GM12875 (cell line): Measurements from ENCODE around the gene CCNY.

Source experiments
- H3K4me3 ChIP-seq: one replicate; pipeline ENCODE4 v1.5.1; 2011; ENCODE audit warnings: low read depth, low read length, control low read depth
- TF ChIP-seq, protein P1 (sequence below): IDR thresholded peaks from 2 replicates; pipeline ENCODE4 v1.5.1; 2011; ENCODE audit warnings: low read depth, mild to moderate bottlenecking, control low read depth, inconsistent platforms, low read length, moderate library complexity, borderline replicate concordance; ENCODE audit not compliant: insufficient read depth

CCNY gene

DNA sequence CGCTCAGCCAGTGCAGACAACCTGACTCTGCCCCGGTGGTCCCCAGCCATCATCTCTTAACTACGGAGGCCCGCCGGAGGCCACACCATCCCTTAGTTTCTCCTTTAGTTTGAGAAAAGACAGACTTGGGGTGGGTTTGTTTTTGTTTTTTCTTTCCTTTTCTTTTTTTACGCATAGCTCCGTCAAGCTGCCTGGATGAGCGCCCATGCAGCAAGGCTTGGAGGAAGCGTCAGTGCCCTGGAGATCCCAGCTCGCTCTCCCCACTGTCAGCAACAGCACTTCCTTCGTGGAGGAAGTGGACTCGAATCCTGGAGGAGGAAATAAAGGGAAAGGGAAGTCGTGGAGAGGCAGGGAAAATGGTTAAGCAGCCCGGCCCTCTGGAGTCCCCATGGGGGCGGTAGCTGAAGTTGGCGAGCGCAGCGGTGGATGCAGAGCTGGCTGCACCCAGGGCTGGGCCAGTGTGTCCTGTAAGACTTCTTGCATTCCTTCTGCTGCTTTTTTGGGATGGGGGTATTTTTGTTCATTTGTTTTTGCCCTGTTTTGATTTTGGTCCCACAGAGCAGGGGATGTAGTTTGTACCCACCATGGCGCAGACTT, 232.9 kb downstream of the CCNY start:
- H3K4me3 ChIP-seq, result no peak overlapping the region
- TF ChIP-seq, protein P1, sequence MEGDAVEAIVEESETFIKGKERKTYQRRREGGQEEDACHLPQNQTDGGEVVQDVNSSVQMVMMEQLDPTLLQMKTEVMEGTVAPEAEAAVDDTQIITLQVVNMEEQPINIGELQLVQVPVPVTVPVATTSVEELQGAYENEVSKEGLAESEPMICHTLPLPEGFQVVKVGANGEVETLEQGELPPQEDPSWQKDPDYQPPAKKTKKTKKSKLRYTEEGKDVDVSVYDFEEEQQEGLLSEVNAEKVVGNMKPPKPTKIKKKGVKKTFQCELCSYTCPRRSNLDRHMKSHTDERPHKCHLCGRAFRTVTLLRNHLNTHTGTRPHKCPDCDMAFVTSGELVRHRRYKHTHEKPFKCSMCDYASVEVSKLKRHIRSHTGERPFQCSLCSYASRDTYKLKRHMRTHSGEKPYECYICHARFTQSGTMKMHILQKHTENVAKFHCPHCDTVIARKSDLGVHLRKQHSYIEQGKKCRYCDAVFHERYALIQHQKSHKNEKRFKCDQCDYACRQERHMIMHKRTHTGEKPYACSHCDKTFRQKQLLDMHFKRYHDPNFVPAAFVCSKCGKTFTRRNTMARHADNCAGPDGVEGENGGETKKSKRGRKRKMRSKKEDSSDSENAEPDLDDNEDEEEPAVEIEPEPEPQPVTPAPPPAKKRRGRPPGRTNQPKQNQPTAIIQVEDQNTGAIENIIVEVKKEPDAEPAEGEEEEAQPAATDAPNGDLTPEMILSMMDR, result no peak

DNA sequence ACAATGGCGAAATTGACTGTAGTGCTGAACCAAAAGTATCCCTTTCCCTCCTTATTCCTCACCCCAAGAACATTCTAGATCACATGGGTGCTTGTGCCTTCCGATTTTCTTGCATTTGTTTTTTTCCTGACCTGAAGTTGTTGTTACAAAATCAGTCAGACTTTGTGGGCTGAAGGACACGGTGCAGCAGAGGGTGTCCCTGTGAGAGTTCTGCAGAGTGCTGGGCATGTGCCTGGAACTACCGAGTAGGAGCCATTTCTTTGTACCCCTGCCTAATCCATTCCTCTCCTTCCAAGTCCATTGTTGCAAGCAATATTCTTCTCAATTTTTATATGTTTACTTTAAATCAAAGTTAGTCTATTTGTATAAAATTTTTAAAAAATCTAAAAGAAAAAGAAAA, 233.5 kb downstream of the CCNY start:
- no peak overlapping the region for H3K4me3 ChIP-seq
- TF ChIP-seq, protein P1, result no peak

DNA sequence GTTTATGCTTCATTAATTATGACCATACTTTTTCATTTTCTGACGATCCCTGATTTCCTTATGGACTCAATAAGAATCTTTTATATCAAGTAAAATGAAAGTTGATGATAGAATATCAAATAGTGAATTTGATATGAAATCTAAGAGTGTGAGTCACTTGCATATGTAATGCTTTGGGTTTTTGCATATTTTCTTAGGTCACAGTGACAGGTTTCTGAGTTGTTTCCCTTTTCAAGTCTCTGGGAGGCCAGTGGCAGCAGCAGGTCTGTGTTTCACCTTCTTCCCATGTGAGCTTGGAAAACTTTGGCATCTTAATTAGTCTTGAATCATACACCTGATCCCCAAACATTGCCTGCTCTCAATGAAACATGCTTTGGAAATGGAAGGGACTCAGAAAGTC, 234.1 kb downstream of the CCNY start:
- TF ChIP-seq, protein P1, result no peak

DNA sequence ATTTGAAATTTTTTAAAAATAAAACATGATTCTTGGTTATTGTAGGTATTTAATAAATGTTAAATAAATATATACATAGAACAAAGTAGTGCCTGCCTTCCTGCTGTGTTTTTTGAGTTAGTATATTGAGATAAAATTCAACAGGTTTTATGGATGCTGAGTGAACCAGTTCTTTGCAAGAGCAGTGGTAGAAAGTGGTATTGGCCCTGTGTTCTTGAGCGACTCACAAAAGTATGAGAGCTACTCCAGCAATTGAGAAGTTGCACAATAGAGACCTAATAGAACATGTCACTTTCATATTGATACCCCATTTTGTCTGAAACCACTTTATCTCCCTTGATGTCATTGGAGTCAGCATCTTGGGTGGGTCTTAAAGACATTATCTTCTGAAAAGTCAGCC, 236.3 kb downstream of the CCNY start:
- TF ChIP-seq, protein P1, result no peak
- H3K4me3 ChIP-seq, result no peak overlapping the region

More for the DNA sequence above, 234.1 kb downstream of the CCNY start:
- H3K4me3 ChIP-seq, result no peak overlapping the region

DNA sequence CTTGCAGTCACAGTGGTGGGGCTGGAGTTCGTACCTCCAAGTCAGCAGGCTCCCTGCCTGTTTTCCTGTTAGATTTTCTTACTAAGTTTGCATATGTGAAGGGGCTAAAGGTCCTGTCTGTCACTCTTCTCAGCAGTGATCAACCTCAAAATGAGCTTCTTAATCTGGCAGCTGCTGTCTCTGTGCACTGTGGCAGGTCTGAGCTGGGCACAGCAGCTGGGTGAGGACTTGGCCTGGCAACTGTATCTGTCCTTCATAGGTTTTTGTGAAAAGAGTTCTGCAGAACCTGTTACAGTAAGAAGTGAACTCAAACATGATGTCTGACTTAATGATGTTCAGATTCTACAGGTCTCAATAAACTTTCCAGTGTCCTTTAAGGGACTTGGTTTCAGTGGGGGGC, 237.5 kb downstream of the CCNY start:
- TF ChIP-seq, protein P1, result no peak
- H3K4me3 ChIP-seq, result no peak overlapping the region

DNA sequence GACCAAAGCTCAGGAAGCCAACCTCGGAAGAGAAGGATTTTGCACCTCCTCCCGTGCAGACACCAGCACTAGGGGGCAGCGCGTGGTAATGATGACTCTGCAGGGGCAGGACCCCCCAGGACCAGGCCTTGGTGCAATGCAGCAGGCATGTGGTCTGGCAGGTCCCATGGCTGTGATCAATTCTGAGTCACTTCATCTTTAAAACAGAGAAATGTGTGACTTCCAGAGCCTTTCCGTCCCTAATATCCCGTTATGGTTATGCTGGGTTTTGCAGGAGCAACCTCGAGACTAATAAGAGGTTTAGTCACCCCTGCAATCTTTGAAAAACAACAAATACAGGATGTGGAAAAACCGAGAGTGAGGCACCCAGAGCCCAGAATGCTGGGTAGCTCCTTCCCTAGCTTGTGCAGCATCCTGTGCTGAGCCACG, 238.6 kb downstream of the CCNY start:
- no peak overlapping the region for H3K4me3 ChIP-seq
- TF ChIP-seq, protein P1, result no peak

DNA sequence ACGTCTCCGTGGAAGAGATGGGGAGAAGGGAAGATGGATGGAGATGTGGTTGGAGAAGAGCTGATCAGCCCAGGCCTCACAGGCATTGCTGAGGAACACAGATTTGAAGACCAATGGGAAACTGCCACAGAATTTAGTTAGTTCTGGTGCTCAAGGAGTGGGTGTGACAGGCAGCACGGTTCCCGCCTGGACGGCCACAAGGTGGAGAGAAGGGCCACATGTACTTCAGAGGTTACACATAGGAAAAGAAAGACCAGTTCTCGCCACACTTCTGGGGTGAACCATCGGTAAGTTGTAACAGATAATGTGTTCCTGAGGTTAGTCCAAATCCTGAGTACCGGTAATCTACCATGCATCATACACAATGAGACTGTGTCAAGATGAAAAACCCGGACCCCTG, 239.3 kb downstream of the CCNY start:
- TF ChIP-seq, protein P1, result no peak
- H3K4me3 ChIP-seq, result no peak overlapping the region
